CD1c-positive myeloid dendritic cell (primary cell): ENCODE results near the gene OR9A2.
"Not testable (repeated sequence)": the region's sequence is repeated elsewhere in the genome, so short reads cannot be mapped to it uniquely, and the experiment has no call there.

ENCODE experiments used
- DNase-seq: peaks from one replicate; pipeline ENCODE4 v3.0.0-alpha.2; 2016; ENCODE audit errors: extremely low spot score

Gene OR9A2

DNA sequence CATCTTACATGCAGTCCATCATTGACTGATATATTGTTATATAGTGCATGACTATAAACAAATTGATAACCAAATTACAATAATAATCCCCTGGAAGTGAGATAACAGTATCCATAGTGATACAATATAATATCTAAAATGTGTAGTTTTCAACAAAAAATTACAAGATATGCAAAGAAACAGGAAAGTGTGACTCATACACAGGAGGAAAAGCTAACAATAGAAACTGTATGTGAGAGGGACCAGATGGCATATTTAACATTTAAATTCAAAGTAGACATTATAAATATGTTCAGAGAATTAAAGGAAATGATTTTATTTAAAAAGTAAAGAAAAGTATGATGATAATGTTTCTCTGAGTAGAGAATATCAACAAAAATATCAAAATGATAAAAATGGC lies 8.0 kb downstream of the OR9A2 start:
- DNase-seq, result no peak

DNA sequence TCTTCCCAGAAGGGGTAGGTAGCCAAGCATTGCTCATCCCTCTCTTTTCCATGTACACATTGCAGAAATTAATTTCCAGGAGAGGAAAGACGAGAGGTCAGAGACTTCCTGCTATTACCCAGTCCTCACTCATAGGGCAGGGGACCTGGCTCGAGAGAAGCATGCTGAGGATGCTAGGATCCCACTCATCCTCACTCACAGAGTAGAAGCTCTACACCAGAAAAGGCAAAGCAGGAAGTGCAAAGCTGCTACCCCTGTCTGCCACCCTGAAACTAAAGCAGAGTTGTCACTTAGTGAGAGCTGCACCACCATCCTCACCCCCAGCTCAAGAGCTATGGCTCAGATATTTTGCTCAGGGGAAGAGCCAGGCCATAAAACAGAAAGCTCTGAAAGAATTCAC lies 9.9 kb downstream of the OR9A2 start:
- DNase-seq, result no peak

DNA sequence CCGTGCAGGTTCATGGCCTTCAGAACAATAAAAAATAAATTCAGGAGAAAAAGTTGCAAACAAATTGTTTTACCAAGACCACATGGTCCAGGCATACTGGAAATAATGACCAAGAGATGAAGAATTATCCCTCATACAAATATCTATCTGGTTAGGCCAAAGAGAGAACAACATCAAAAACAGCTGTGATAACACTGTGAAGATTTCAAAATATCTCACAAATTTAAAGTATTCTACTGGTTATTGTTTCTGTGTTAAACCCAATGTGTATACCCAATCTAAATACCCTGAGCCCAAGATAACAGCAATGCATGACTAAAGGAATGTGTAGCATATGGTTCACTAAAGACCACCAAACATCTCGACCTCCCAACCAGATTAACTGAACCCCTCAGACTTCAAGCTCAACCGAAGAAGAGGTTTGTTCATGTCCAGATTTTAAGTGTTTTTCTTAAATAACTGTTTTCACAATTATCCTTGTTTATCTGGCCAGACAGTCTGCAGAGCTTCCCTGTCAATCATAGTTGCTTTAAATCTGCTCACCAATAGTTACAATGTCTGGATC lies 10.9 kb downstream of the OR9A2 start:
- DNase-seq, result no peak

DNA sequence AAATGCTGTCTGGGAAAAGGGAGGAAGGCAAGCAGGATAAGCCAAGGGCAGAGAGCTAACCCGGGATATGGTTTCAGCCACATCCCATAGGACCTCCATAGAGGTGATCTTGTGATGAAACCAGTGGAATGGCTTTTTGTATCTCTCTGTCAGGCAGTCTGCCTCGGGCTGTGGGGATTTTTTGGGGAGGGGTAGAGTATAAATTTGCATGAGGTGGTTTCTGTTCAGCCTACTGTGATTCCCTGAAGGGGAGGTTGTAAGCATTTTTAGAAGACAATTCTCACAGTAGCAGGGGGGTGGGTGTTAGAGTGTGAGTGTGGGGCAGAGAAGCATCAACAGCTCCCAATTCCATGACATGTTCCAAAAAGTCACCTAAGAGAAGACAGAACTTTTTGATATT lies 11.8 kb downstream of the OR9A2 start:
- no peak for DNase-seq

DNA sequence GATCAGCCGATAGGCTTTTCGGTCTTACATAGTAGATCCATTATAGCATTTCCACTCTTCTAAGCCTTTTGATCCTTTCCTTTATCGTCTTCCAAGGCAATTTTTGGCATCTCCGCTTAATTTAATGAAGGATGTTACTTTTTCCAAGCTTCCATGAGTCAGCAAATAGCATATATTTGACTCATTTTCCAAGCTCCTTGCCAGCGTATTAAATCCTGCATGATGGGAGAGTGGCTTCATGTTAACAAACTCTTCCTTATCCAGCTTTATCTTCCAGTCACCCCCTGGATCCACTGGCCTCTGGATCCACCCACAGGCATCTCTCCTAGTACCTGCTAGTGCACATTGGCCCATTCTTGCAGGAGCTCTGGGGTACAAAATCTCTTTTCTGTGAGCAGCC lies 13.0 kb downstream of the OR9A2 start:
- no peak for DNase-seq

DNA sequence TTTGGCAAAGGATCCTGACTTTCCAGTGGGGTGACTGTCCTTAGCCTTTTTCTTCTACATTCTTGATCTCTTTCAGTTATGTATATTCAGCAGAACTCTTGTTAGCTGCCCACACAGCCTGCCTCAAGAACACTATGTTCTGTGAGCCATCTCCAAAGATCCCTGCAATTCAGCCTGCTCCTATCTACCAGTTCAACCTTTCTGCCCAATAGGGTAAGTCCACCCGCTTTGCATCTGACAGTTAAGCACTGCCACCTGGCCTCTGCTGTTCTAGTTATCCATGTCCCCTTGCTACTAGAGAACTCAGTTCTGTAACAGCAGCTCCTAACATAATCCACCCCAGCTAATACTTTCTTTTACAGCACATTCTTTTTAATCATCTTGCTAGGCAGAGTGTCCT lies 13.5 kb downstream of the OR9A2 start:
- DNase-seq, result no peak

DNA sequence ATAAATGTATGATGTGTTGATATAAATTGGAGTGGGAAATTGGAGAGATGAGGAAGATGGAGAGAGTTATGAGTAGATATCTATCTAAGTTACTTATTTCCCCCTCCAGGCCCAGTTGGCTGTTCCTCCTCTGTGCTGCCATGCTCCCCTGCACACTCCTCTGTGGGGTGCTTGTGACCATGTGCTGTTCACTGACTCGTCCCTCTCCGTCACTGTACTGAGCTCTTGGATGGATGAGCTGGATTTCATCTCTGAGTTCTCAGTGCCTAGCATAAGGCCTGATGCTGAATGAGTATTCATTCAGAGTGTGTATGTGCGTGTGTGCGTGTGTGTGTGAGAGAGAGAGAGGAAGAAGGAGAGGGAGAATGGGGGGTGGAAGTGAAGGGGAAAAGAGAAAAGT lies 14.5 kb downstream of the OR9A2 start:
- DNase-seq, result no peak

DNA sequence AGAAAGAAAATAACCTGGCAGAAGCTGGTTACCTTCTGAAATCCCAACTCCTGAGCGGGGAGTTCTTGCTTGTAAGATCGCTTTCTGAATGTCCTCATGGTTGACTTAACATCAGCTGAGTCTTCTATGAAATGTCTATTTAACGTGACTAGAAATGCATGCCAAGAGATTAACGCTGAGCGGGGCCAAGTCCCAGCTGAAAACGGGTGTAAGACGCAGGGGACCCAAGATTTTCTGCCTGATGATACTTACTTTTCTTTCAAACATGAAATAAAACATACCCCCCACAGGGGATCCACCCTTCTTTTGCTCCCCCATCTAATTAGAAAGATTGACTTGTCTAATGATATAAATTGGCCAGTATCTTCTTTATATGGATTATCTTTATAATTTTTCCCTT lies 14.9 kb downstream of the OR9A2 start:
- no peak for DNase-seq

DNA sequence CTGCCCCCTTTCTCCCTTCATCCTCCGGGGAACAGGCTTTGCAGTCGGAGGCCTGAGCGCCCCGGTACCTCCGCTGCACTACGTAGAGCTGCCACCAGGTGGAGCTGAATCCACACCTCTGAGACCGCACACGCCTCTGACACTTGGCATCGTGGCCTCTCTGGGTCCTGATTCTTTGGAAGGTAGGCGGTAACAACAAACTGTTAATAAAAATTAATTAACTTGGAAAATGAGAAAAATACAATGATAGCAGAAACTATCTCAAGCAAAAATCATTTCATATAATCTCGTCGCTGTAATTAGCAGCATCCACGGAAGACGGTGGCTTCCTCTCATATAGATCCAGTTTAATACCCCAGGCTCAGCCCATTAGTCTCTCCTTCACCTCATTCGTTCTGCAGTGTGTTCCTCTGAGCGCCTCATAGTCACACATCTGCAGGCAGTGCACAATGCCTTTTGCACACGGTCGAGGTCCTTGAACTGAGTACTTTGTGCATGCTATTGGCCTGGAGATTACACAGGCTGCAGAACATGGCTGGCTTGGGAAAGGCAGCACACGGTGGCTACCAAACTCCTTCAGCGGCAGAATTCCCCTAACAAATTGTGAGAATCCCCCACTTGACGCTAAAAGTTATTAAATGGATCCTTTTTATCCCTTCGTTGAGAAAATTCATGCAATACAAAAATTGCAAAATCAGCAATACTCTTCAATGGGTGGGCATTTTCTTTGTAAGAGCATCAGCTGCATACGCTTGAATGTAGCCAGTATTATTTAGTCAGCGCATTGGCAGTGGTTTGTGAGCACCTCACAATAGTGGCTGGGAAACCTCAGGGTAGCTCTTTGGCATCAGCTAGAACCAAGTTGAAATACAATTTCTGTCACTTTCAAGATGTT lies 18.7 kb downstream of the OR9A2 start:
- peak; percentile 87 for DNase-seq

DNA sequence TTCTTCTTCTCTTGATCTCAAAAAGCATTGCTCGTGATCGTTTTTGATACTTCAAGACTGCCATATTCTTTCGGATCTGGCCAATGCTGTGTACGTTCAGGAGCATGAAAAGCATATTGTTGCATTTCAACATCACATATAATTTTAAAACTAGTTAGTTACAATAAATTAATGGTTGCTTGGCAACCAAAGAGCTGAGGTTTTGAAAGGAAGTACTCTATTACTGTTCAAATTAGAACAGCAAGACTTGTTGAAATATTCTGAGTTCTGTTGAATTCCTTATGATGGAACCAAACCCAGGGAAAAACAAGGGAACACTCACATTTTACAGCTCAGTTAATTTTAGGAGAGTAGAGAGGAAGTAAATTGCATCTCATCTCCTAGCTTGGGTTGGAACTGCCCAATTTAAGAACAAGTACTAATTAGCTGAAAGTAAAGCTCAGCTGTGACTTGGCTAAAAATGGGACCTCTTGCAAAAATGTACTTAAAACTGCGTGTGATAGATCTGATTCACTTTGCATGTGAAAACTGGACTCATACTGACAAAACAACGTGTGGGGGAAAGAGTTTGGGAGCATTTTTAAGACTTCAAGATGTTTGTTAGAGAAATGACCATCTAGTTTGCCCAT lies 21.2 kb downstream of the OR9A2 start:
- DNase-seq, result no peak

DNA sequence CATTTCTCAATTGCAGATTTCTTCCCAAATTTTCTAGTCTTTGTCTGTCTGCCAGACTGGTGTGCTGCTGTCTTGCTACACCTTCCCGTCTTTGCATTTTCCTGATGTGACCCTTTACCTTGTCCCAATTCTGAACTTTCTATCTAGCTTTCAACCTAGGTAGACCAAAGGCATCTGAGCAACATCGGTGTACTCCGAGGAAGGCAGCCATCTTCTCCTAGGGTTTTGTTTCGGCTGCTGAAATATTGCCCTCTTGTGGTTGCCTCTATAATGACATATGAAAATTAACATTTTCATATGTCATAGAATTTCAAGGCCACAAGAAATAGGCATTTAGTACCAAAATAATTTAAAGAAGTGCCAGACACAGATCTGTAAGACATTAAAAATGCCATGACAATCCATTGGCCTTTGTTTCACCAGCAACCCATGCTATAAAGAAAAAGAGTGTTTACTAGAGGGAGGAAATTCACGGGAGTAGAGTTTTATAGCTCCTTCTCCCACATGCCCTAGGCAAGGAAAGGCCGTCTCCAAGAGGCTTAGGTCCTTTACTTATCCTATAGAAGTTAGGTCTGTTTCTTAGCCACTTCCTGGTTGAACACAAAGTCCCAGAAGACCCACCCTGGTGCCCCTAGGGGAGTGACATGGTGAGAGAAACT lies 23.4 kb downstream of the OR9A2 start:
- DNase-seq, result peak; percentile 70

DNA sequence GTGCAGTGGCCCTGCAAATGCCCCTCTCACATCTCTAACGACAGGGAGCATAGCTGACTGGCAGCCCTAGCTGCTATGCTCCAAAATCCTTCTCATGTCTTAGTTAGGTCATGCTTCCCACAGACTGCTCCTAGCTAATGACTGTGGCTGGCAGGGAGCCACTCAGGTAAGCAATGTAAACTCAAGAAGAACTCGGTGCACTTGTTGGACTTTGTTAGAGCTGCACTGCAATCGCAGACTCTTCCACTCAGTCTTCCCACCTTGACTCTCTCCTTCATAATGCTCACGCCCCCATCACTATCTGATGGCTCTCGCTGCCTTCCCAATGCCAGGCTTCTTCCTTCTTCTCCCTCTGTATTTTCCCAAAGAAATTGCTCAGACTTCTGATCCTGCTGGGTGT lies 24.0 kb downstream of the OR9A2 start:
- DNase-seq, result no peak

DNA sequence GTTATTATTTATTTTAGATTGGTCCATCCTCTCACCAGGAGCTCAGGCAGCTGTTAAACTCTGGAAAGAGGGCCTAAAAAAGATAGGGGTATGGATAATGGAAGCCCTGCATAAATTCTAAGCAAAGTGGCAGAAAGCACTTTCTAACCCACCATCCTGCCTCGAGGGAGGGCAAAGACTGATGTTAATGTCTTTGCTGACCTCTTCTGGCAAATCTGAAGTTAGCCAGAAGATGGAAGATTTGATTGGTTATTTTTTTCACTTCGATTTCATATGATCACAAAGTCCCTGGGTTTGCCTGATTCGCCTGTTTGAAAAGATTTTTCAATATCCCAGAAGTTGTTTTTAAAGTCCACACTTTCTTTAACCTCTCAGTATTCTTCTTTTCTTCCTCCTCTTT lies 24.8 kb downstream of the OR9A2 start:
- DNase-seq, result peak; percentile 7

DNA sequence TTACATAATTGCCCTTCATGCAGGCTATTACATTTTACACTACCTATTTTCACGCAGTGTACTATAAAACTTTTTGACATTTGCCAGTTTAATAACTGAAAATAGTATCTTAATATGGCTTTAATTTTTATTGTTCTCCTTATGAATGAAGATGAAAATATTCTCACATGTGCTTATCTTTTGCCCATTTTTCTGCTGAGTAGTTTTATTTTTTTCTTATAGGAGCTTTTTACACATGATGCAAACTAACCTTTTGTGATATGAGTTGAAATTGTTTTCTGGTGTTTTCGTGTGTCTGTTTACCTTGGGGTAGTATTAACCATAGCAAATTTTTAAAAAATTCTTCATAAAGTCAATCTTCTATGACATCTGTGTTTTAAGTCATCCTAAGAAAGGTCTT lies 26.3 kb downstream of the OR9A2 start:
- no peak for DNase-seq

DNA sequence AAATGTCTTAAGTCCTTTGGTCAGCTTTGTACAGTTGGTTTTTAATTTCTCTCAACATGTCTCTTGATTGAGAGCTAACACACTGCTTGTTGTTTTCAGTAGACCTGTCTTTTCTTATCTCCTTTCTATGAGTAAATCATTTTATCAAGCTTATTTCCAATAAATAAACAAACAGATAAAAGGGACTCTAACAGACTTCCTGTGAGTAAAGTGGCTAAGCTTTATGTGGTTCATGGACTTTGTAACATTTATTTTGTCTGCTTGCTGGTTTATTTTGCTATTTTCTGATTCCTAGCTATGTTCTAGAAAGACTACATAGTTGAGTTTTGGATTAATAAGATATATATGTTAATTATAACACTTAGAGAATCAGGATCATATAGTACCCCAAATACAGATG lies 27.1 kb downstream of the OR9A2 start:
- no peak for DNase-seq

DNA sequence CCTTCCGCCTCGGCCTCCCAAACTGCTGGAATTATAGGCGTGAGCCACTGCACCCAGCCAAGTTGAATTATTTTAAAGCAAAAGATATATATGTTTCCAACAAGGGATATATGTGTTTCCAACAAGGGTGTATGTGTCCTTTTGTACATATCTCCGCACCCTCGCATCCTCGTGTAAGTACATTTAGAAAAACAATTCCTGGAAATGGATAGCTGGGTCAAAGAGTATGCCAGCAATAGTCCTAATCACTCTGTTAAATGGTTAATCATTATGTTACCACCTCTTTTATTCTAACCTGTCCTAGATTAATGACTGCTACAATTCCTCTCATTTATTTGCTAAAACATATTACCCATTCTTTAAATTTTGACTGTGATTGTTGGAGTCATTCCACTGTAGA lies 28.0 kb downstream of the OR9A2 start:
- no peak for DNase-seq

DNA sequence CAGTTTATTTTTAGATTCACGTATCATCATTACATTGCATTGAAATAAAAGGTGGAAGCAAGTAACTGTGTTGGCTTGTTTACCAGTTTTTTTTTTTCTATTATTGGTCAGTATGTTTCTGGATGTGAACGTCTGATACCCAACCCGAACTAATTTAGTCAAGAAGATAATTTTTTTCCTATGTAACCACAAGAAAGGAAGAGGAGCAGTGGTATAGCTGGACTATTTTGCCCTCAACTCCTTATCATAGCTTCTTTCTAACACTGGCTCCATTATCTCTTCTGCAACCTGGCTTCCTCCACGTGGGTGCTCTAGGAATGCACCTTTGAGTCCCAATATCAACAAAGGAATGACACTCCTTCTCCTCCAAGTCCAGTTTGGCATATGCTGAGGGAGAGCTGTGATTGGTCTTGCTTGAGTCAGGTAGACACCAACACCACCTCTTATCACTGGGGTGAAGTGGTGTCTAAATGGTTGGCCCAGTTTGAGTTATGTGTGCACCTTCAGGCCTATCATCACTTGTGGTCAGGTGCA lies 29.4 kb downstream of the OR9A2 start:
- DNase-seq, result no peak

DNA sequence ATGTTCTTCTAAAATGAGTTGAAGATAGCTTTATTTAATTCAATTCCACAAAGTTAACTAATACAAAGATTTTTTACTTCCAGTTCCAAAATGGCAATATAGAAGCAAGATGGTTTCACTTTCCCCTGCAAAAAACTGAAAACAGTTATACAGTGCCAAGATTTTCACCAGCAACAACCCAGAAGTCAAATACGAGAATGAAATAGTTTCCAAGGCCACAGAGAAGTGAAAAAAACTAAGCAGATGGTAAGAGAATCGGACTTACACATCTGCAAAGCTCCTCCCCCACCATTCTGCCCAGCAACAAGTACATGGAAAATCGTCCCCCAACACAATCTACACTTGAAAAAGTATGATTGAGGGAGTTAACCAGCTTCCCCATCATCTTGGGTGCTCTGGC lies 34.5 kb downstream of the OR9A2 start:
- DNase-seq, result no peak

DNA sequence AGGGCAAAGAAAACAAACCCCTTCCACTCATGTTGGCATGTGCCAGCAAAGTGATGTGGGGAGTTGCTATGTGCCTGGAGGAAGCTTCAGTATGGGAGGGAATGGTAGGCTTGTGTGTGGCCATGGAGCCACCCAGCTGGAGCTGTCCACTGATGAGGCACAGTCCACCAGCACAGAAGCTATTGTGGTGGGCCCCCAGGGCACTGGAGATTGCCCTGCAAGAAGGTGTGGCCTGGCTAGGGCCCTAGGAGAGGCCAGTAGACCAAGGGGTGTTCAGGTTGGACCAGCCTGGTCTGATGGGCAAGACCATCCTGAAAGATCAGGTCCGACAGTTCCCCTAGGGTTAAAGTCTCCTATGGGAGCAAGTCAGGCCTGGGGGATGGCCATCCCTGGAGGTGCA lies 42.6 kb downstream of the OR9A2 start:
- DNase-seq, result no peak

DNA sequence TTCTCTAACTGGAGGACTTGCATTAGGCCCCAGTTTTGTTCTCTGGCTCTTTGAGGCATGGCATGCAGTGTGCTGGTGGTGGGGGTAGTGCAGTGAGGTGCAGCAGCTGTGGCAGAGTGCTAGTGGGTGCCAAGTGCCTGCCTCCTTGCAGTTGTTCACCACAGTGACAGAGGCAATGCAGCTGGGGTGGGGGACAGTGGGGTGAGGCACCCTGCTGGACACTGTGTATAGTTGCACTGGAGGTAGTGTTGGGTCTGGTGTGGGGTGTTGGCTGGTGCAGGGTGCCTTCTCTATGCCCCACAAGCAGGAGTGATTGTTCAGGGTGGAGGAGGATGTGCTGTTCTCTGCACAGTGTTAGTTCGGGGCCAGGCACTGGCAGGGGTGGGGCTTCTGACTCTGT lies 43.1 kb downstream of the OR9A2 start:
- DNase-seq, result no peak

DNA sequence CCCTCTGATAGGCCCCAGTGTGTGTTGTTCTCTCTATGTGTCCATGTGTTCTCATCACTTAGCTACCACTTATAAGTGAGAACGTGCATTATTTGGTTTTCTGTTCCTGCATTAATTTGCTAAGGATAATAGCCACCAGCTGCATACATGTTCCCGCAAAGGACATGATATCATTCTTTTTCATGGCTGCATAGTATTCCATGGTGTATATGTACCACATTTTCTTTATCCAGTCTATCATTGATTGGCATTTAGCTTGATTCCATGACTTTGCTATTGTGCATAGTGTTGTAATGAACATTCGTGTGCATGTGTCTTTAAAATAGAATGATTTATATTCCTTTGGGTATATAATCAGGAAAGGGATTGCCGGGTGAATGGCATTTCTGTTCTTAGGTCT lies 48.5 kb downstream of the OR9A2 start:
- DNase-seq, result not testable (repeated sequence)
